GM20000 (cell line): ENCODE data around the gene OBSCN.
"Not testable (repeated sequence)": the region's sequence is repeated elsewhere in the genome, so short reads cannot be mapped to it uniquely, and the experiment has no call there.

ENCODE experiments used
- DNase-seq: peaks from one replicate; pipeline ENCODE4 v3.0.0; 2012; ENCODE audit warnings: low spot score
- TF ChIP-seq, protein P1 (sequence below): IDR thresholded peaks from 2 replicates; pipeline ENCODE4 v1.5.1; 2012; ENCODE audit warnings: mild to moderate bottlenecking, control low read depth; ENCODE audit errors: extremely low read depth, missing control alignments

Gene OBSCN

DNA sequence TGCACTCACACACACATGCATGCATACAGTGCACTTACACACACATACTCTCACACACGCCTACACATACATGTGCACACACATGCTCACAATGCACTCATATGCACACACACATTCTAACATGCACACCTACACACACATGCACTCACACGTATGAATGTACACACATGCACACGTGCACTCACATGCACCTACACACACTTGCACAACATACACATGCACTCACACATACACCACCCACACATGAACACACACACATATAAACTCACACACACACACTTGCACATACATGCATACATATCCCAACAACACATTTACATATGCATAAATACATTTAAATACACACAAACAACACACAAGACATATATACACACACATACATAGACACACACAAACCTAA is 30.6 kb downstream of the OBSCN start:
- DNase-seq, result no peak
- TF ChIP-seq, protein P1, sequence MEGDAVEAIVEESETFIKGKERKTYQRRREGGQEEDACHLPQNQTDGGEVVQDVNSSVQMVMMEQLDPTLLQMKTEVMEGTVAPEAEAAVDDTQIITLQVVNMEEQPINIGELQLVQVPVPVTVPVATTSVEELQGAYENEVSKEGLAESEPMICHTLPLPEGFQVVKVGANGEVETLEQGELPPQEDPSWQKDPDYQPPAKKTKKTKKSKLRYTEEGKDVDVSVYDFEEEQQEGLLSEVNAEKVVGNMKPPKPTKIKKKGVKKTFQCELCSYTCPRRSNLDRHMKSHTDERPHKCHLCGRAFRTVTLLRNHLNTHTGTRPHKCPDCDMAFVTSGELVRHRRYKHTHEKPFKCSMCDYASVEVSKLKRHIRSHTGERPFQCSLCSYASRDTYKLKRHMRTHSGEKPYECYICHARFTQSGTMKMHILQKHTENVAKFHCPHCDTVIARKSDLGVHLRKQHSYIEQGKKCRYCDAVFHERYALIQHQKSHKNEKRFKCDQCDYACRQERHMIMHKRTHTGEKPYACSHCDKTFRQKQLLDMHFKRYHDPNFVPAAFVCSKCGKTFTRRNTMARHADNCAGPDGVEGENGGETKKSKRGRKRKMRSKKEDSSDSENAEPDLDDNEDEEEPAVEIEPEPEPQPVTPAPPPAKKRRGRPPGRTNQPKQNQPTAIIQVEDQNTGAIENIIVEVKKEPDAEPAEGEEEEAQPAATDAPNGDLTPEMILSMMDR, result no peak

DNA sequence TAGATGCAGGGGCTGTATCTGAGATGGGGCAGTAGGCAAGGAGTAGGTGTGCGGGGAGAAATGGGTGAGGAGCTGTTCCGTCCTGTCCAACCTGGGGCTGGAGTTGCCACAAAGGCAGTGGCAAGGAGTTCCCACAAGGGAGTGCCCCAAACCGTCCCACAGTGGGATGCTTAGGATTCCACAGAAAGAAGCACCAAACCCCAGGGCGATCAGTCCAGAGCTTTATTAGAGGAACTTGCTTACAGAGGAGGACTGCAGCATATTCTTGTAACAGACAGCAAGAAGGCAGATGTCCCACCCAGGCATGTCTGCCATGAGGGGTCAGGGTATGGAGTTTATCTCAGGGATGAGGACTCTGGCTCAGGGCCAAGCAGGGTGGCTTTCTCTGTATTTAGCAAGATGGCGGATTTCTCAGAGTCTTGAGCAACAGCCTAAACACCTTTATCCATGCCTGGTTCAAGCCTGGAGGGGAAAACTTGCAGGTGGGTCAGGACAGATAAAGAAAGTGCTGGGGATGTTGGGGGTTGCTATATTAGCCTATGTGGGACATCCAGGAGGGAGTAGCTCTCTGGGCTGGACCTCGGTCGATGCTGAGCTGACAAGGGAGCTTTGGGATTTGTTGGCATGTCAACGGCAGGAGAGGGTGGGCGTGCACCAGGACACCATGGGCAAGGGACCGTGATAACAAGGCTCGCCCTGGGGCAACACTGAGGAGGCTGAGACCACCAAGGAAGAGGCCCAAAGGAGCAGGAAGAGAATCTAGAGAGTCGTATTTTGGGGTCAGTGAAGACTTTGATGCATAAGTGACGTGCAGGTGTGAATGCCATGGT is 32.8 kb downstream of the OBSCN start:
- DNase-seq, result no peak
- TF ChIP-seq, protein P1, result no peak

DNA sequence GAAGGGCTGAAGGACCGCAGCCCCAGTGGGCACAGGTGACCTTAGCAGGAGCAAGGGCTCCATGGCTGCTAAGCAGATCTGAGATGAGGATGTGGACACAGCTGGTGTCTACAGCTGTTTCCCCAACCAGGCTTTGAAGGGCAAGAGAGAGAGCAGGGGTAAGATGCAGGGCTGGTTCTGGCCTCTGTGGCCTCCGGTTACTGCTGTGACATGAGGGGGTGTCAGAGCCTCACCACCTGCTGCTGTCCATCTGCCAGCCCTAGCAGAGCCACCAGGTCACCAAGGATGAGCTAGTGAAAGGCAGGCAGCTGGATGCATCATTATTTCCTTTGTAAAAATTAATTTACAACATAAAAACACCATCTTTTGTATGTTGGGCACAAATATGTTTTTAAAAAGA is 33.4 kb downstream of the OBSCN start:
- TF ChIP-seq, protein P1, result no peak
- no peak for DNase-seq

DNA sequence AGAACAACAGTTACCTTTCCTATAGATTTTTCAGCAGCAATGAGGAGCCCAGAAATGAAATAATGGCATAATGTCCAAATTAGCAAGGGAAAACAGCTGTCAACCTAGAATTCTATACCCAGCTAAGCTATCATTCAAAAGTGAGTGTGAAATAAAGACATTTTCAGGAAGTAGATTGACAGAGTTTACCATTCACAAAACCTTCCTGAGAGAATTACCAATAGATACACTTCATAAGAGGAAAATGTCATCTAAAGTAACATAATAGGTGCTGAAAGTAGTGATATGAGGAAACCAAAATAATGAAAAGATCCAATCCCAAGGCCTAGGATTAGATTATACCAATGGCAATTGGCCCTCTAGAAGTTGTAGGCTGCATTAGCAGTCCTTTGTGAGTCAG is 34.6 kb downstream of the OBSCN start:
- DNase-seq, result no peak
- TF ChIP-seq, protein P1, result no peak

DNA sequence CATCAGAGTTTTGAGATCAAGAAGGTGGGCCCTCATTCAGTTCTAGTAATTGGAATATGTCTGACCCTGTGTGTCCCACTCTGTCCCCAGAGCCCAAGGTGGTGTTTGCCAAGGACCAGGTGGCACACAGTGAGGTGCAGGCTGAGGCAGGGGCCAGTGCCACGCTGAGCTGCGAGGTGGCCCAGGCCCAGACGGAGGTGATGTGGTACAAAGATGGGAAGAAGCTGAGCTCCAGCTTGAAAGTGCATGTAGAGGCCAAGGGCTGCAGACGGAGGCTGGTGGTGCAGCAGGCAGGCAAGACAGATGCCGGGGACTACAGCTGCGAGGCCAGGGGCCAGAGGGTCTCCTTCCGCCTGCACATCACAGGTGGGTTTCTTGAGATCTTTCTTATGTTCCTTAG is 35.2 kb downstream of the OBSCN start:
- TF ChIP-seq, protein P1, result no peak
- DNase-seq, result no peak

DNA sequence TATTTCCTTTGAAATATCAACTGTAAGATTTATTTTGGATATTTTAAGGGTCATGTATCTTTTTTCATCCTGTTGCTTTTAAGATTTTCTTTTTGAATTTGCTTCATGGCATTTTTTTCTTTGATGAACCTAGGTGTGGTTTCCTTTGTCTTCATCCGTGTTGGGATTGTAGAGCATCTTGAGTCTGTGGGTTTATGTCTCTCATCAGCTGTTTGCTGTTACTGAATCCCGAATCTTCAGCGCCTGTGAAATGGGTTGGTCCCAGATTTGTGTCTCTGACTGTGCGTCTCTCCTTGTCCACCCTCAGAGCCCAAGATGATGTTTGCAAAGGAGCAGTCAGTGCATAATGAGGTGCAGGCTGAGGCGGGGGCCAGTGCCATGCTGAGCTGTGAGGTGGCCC is 36.1 kb downstream of the OBSCN start:
- not testable (repeated sequence) for DNase-seq

DNA sequence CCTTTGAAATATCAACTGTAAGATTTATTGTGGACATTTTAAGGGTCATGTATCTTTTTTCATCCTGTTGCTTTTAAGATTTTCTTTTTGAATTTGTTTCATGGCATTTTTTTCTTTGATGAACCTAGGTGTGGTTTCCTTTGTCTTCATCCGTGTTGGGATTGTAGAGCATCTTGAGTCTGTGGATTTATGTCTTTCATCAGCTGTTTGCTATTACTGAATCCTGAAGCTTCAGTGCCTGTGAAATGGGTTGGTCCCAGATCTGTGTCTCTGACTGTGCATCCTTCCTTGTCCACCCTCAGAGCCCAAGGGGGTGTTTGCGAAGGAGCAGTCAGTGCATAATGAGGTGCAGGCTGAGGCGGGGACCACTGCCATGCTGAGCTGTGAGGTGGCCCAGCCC is 37.3 kb downstream of the OBSCN start:
- DNase-seq, result no peak
- TF ChIP-seq, protein P1, result no peak
